ENCODE measurements around the gene FZD2.
"Not testable (repeated sequence)": the region's sequence is repeated elsewhere in the genome, so short reads cannot be mapped to it uniquely, and the experiment has no call there.

Gene FZD2

GRCh38 chr17:44527954-44528353 lies 29.3 kb upstream of the FZD2 start:
- in situ Hi-C loops (cut with MboI; ENCODE audit: low sequenced_read_pairs, unreplicated experiment), result no loop called here
- no peak for DNase-seq (ENCODE audit: low spot score)
- no peak for TF ChIP-seq CTCF (IDR thresholded peaks at IDR 0.05; ENCODE audit: borderline replicate concordance, control extremely low read depth, extremely low read depth, insufficient read depth, missing control alignments)

- no peak for TF ChIP-seq CTCF (IDR thresholded peaks at IDR 0.05; ENCODE audit: borderline replicate concordance, control extremely low read depth, extremely low read depth, insufficient read depth, missing control alignments)
- DNase-seq (ENCODE audit: low spot score), result no peak
- in situ Hi-C loops (cut with MboI; ENCODE audit: low sequenced_read_pairs, unreplicated experiment), result no loop called here
Measured at GRCh38 chr17:44529864-44530263, 27.4 kb upstream of the FZD2 start.

- in situ Hi-C loops (cut with MboI; ENCODE audit: low sequenced_read_pairs, unreplicated experiment), result no loop called here
- TF ChIP-seq CTCF (IDR thresholded peaks at IDR 0.05; ENCODE audit: borderline replicate concordance, control extremely low read depth, extremely low read depth, insufficient read depth, missing control alignments), result no peak
- DNase-seq (ENCODE audit: low spot score), result no peak
Measured at GRCh38 chr17:44530896-44531418, 26.3 kb upstream of the FZD2 start.

GRCh38 chr17:44533533-44534246 lies 23.6 kb upstream of the FZD2 start:
- peak; percentile 93 for DNase-seq (ENCODE audit: low spot score)

GRCh38 chr17:44536090-44536953 lies 21.0 kb upstream of the FZD2 start:
- no peak for DNase-seq (ENCODE audit: low spot score)
- in situ Hi-C loops (cut with MboI; ENCODE audit: low sequenced_read_pairs, unreplicated experiment), result no loop called here
- no peak for TF ChIP-seq CTCF (IDR thresholded peaks at IDR 0.05; ENCODE audit: borderline replicate concordance, control extremely low read depth, extremely low read depth, insufficient read depth, missing control alignments)

More at GRCh38 chr17:44533533-44534246, 23.6 kb upstream of the FZD2 start:
- in situ Hi-C loops (cut with MboI; ENCODE audit: low sequenced_read_pairs, unreplicated experiment), result no loop called here
- TF ChIP-seq CTCF (IDR thresholded peaks at IDR 0.05; ENCODE audit: borderline replicate concordance, control extremely low read depth, extremely low read depth, insufficient read depth, missing control alignments), result peak; percentile 97

GRCh38 chr17:44537922-44538321 lies 19.4 kb upstream of the FZD2 start:
- in situ Hi-C loops (cut with MboI; ENCODE audit: low sequenced_read_pairs, unreplicated experiment), result not testable (repeated sequence)

GRCh38 chr17:44539673-44540072 lies 17.6 kb upstream of the FZD2 start:
- in situ Hi-C loops (cut with MboI; ENCODE audit: low sequenced_read_pairs, unreplicated experiment), result no loop called here
- no peak for TF ChIP-seq CTCF (IDR thresholded peaks at IDR 0.05; ENCODE audit: borderline replicate concordance, control extremely low read depth, extremely low read depth, insufficient read depth, missing control alignments)
- no peak for DNase-seq (ENCODE audit: low spot score)

More at GRCh38 chr17:44537922-44538321, 19.4 kb upstream of the FZD2 start:
- not testable (repeated sequence) for DNase-seq (ENCODE audit: low spot score)
